Adrenal gland (tissue), 12 donors: Measurements from ENCODE around the gene COL19A1. TPM values are rescaled to one million over a fixed set of nuclear protein-coding genes. Genes with fewer than 3 reads are reported as not detected.
"Not testable (repeated sequence)": the region's sequence is repeated elsewhere in the genome, so short reads cannot be mapped to it uniquely, and the experiment has no call there.

Source experiments
- DNase-seq, 7 donors: peaks; one replicate each; pipeline ENCODE4 v3.0.0-alpha.2; 2019 to 2020
- H3K27ac ChIP-seq, 5 donors: fragments of 200-600 bp; sonication (generic) in 4 of 5; 1 replicate in 3 of 5; 2 replicates in 2 of 5; pipeline versions ENCODE4 v1.5.1 to v1.8.0; 2016 to 2020; ENCODE audit warnings: mild to moderate bottlenecking in 1 of 5
- H3K27me3 ChIP-seq: fragments of 200-600 bp; 2 replicates; pipeline ENCODE4 v1.8.0; 2021
- H3K36me3 ChIP-seq, 2 donors: fragments of 200-600 bp; replicated peaks in 1 of 2; 1 replicate in 1 of 2; 2 replicates in 1 of 2; pipeline versions ENCODE4 v1.5.1 to v1.8.0; 2018 to 2022
- H3K4me1 ChIP-seq, 2 donors: fragments of 200-600 bp; replicated peaks in 1 of 2; 1 replicate in 1 of 2; 2 replicates in 1 of 2; pipeline versions ENCODE4 v1.5.1 to v1.8.0; 2018 to 2021
- H3K4me3 ChIP-seq, 4 donors: fragments of 200-600 bp; sonication (generic) in 3 of 4; one replicate each; pipeline ENCODE4 v1.5.1; 2016 to 2018
- H3K9me3 ChIP-seq, 3 donors: fragments of 200-600 bp; sonication (generic) in 1 of 3; replicated peaks in 1 of 3; 1 replicate in 2 of 3; 2 replicates in 1 of 3; pipeline versions ENCODE4 v1.5.1 to v1.8.0; 2016 to 2021
- POLR2A ChIP-seq, 2 donors: fragments of 450-650 bp; IDR thresholded peaks; one replicate each; pipeline ENCODE4 v1.6.1; 2017; ENCODE audit warnings: antibody characterized with exemption in 2 of 2, mild to moderate bottlenecking in 2 of 2, moderate library complexity in 1 of 2
- WGBS, 4 donors: extraction: QIAGEN DNeasy Blood & Tissue Kit in 2 of 4; methylation state at CpG; one replicate each; pipeline versions ENCODE4 v1.1.5 to v1.1.7; 2013 to 2017; 5-methylcytosine and 5-hydroxymethylcytosine counted together
- intact Hi-C, 2 donors: fragments of 100-400 bp; cut with DNase I; formaldehyde crosslinking; loops; one replicate each; pipeline versions ENCODE4 v1.14.1 to v1.15.0; 2022 to 2023
- polyA plus RNA-seq, 3 donors: library from polyadenylated mRNA; stranded (reverse); fragments of 200-250 nt in 2 of 3; fragments of 350-450 nt in 1 of 3; fragmentation: Illumina TruSeq in 1 of 3; extraction: RNeasy Lipid Tissue Mini Kit (QIAGEN cat#74804) in 1 of 3; gene quantifications; one replicate each; pipeline ENCODE4 v1.2.3, GENCODE V29; 2013 to 2014
- total RNA-seq, 9 donors: library from RNA; depleted of rRNA in 4 of 9; stranded (reverse); fragments of >200 nt in 4 of 9; fragments of 120-200 nt in 1 of 9; fragmentation: NEBNext Ultra II Directional in 1 of 9; extraction: Animal tissue kit (Norgen Biotek cat#: 25700) in 1 of 9; gene quantifications; one replicate each; pipeline versions ENCODE4 v1.1.0 to v1.2.4, GENCODE V29; 2013 to 2023
- TF ChIP-seq, protein P1 (sequence below), 6 experiments: fragments of 450-650 bp in 4 of 6; fragments of 200-600 bp in 2 of 6; sonication (generic) in 1 of 6; IDR thresholded peaks; 1 replicate in 5 of 6; 2 replicates in 1 of 6; pipeline versions ENCODE4 v1.5.1 to v1.8.0; 2016 to 2021; ENCODE audit warnings: antibody characterized with exemption in 6 of 6, mild to moderate bottlenecking in 2 of 6, moderate library complexity in 1 of 6
- donor health status: healthy with polysubstance abuse.
- donor health status: Bipolar disorder and iron deficiency.
- donor health status: DM: yes; HTN: yes; CAD: no.
- donor health status: DM: no; HTN: no; CAD: no.
- donor health status: DM: no; HTN: no; CAD: no.
- donor health status: DM: yes; HTN: yes; CAD: no.

Gene COL19A1
- total and polyA plus RNA-seq, 12 donors, result under 0.01 to 0.32 (median 0.11) TPM; not detected in 5

DNA sequence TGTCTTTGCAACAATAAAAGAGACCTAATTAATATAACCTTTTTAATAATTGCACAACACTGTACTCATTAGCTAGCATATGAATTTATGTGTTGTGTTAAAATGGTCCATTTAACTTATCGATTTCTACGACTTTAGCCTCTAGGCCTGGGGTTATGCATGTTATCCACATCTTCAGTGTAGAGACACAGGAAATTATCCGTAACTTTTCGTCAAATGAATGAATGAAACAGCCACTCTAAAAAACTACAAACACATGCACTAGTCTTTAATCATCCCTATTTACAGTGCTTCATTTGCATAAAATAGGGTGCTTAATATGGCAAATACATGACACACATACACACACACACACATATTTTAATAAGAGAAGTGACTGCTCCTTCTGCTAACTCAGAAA, 47.2 kb upstream of the COL19A1 start:
- no peaks in the 10 kb centered on the region for H3K27me3 ChIP-seq
- intact Hi-C loops, result no loop called here
- WGBS, 4 donors, result 80 to 86% (median 85%) methylated on average over 4 of the region's 4 CpGs
- H3K4me3 ChIP-seq, result no peak overlapping the region
- H3K27ac ChIP-seq, result no peak overlapping the region
- TF ChIP-seq, protein P1, sequence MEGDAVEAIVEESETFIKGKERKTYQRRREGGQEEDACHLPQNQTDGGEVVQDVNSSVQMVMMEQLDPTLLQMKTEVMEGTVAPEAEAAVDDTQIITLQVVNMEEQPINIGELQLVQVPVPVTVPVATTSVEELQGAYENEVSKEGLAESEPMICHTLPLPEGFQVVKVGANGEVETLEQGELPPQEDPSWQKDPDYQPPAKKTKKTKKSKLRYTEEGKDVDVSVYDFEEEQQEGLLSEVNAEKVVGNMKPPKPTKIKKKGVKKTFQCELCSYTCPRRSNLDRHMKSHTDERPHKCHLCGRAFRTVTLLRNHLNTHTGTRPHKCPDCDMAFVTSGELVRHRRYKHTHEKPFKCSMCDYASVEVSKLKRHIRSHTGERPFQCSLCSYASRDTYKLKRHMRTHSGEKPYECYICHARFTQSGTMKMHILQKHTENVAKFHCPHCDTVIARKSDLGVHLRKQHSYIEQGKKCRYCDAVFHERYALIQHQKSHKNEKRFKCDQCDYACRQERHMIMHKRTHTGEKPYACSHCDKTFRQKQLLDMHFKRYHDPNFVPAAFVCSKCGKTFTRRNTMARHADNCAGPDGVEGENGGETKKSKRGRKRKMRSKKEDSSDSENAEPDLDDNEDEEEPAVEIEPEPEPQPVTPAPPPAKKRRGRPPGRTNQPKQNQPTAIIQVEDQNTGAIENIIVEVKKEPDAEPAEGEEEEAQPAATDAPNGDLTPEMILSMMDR (IDR thresholded peaks at IDR 0.05), result no peak
- no peak for TF ChIP-seq POLR2A (IDR thresholded peaks at IDR 0.05)
- no peaks in the 10 kb centered on the region for H3K36me3 ChIP-seq
- DNase-seq, result no peak
- H3K9me3 ChIP-seq, result no peaks in the 10 kb centered on the region
- H3K4me1 ChIP-seq, result no peaks in the 10 kb centered on the region

DNA sequence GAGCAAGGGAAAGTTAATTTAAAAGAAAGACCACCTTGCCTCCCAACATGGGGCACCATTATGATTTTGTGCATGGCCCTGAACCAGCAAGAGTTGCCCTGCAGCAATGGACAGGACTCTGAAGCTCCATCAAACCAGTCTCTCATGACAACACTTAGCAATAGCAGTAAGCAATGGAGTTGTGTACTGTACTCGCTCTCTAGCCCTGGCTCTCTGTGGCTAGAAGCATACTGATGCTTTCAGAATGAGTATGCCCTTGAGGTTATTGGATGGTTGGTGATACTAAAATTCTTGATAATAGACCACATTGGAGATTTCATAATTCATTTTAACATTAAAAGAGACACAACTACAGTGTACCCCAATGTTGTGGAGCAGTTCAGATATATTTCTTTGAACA, 46.3 kb upstream of the COL19A1 start:
- 85 to 100% (median 94%) methylated on average over 1 of the region's 1 CpG for WGBS, 4 donors
- Histone ChIP-seq H3K27ac (no peak overlapping the region), H3K36me3 (no peaks in the 10 kb centered on the region), H3K27me3 (no peaks in the 10 kb centered on the region), H3K4me3 (no peak overlapping the region), H3K9me3 (no peaks in the 10 kb centered on the region), H3K4me1 (no peaks in the 10 kb centered on the region)
- DNase-seq, result no peak
- intact Hi-C loops, result no loop called here
- TF ChIP-seq, protein P1 (IDR thresholded peaks at IDR 0.05), result no peak
- TF ChIP-seq POLR2A (IDR thresholded peaks at IDR 0.05), result no peak

DNA sequence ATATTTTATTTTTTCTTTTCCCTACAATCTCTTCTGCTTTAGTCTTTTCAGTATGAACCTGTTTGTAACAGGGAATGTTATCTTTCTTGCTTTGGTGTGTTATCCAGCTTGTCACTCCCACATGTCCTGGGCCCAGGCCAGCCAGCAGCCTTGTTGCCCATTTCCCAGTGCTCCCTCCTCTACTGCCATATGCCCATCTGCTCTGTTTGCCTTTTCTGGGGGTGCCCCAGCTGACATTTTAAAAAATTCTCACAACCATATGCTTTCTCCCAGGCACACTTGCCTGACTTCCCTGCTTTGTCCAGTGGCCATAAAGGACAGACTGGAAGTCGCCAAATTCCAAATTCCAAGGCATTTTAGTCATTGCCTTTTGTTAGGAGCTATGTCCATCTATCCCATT, 45.9 kb upstream of the COL19A1 start:
- H3K27ac ChIP-seq, result no peak overlapping the region
- DNase-seq, result no peak
- no peaks in the 10 kb centered on the region for H3K36me3 ChIP-seq
- intact Hi-C loops, result no loop called here
- WGBS, 4 donors, result 87 to 96% (median 94%) methylated on average over 1 of the region's 1 CpG
- no peaks in the 10 kb centered on the region for H3K4me1 ChIP-seq
- H3K9me3 ChIP-seq, result no peaks in the 10 kb centered on the region
- H3K4me3 ChIP-seq, result no peak overlapping the region
- H3K27me3 ChIP-seq, result no peaks in the 10 kb centered on the region
- TF ChIP-seq, protein P1 (IDR thresholded peaks at IDR 0.05), result no peak
- TF ChIP-seq POLR2A (IDR thresholded peaks at IDR 0.05), result no peak

DNA sequence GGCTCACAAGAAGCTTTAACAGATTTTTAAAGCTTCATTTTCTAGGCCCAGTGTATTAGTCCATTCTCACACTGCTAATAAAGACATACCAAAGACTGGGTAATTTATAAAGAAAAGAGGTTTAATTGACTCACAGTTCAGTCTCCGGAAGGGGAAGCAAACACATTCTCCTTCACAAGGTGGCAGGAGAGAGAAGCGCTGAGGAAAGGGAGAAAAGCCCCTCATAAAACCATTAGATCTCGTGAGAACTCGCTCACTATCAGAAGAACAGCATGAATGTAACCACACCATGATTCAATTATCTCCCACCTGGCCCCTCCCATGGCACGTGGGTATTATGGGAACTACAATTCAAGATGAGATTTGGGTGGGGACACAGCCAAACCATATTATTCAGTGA, 42.0 kb upstream of the COL19A1 start:
- H3K27ac ChIP-seq, H3K36me3 ChIP-seq, H3K4me1 ChIP-seq, intact Hi-C loops, DNase-seq, H3K27me3 ChIP-seq, H3K9me3 ChIP-seq, H3K4me3 ChIP-seq: not testable (repeated sequence)
- 68 to 81% (median 77%) methylated on average over 5 of the region's 5 CpGs for WGBS, 4 donors

DNA sequence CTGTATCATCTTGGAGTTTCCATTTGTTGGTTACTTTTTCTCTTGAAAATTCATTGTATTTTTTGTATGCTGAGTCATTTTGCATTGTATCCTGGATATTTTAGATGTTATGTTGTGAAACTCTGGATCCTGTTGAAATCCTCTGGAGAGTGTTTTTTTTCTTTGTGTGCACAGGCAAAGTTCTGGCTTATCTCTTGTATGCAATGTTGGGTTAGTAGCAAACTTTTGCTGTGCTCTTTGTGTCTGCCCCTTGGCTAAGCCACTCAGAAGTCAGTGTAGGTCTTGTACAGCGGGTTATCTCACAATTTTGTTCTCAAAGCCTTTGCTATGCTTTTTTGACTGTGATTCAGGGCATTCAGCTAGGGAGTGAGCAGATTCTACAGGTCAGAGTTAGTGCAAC, 40.5 kb upstream of the COL19A1 start:
- TF ChIP-seq, protein P1 (IDR thresholded peaks at IDR 0.05), result no peak
- no peak for TF ChIP-seq POLR2A (IDR thresholded peaks at IDR 0.05)

More for the DNA sequence above, 40.5 kb upstream of the COL19A1 start:
- Histone ChIP-seq H3K36me3 (no peaks in the 10 kb centered on the region), H3K4me1 (no peaks in the 10 kb centered on the region), H3K27ac (no peak overlapping the region), H3K4me3 (no peak overlapping the region), H3K9me3 (no peaks in the 10 kb centered on the region), H3K27me3 (no peaks in the 10 kb centered on the region)
- WGBS, 4 donors, result 71 to 94% (median 84%) methylated on average over 1 of the region's 1 CpG
- no peak for DNase-seq
- intact Hi-C loops, result no loop called here
